ENCODE results near the gene MRPS34. TPM values are rescaled to one million over a fixed set of nuclear protein-coding genes. Genes with fewer than 3 reads are reported as not detected.

MRPS34 gene
- total RNA-seq, 1 donor from 2014 or later = 141 TPM

GRCh38 chr16:1793578-1794220, 20.8 kb upstream of the MRPS34 start, which contains the start of gene IGFALS:
Gene IGFALS (minus strand): TSS chr16:1793705. CDS start chr16:1793652, 53 bp downstream.
- H3K27me3 Mint-ChIP-seq (ENCODE audit: low read depth) = no peaks in the 10 kb centered on the region
- H3K4me3 Mint-ChIP-seq = no peak within 1 kb of the TSS
- TF ChIP-seq CTCF (conservative IDR thresholded peaks at IDR 0.05) = no peak
- no peak for DNase-seq (ENCODE audit: low read depth, low spot score)
- no peaks in the 10 kb centered on the region for H3K9me3 Mint-ChIP-seq
- peaks cover 6% of the 10 kb centered on the region for H3K36me3 Mint-ChIP-seq (ENCODE audit: low read depth)
- H3K27ac Mint-ChIP-seq (ENCODE audit: unreplicated experiment) = no peak within 1 kb of the TSS
- H3K4me1 Mint-ChIP-seq = no peaks in the 10 kb centered on the region

- Mint-ChIP-seq H3K36me3 (ENCODE audit: low read depth) (peaks cover 5% of the 10 kb centered on the region), H3K4me1 (no peaks in the 10 kb centered on the region), H3K9me3 (no peaks in the 10 kb centered on the region), H3K27me3 (ENCODE audit: low read depth) (no peaks in the 10 kb centered on the region), H3K4me3 (no peak overlapping the region), H3K27ac (ENCODE audit: unreplicated experiment) (no peak overlapping the region)
- TF ChIP-seq CTCF (conservative IDR thresholded peaks at IDR 0.05) = no peak
- no peak for DNase-seq (ENCODE audit: low read depth, low spot score)
Measured at GRCh38 chr16:1792836-1793577, 20.1 kb upstream of the MRPS34 start.

- Mint-ChIP-seq H3K36me3 (ENCODE audit: low read depth) (peaks cover 4% of the 10 kb centered on the region), H3K27ac (ENCODE audit: unreplicated experiment) (no peak overlapping the region), H3K27me3 (ENCODE audit: low read depth) (no peaks in the 10 kb centered on the region), H3K4me1 (no peaks in the 10 kb centered on the region), H3K9me3 (no peaks in the 10 kb centered on the region), H3K4me3 (no peak overlapping the region)
- TF ChIP-seq CTCF (conservative IDR thresholded peaks at IDR 0.05) = no peak
- no peak for DNase-seq (ENCODE audit: low read depth, low spot score)
Measured at GRCh38 chr16:1791943-1792812, 19.2 kb upstream of the MRPS34 start.

GRCh38 chr16:1791256-1791942, 18.5 kb upstream of the MRPS34 start:
- H3K27me3 Mint-ChIP-seq (ENCODE audit: low read depth) = no peaks in the 10 kb centered on the region
- no peak overlapping the region for H3K4me3 Mint-ChIP-seq
- no peak for DNase-seq (ENCODE audit: low read depth, low spot score)
- H3K36me3 Mint-ChIP-seq (ENCODE audit: low read depth) = no peaks in the 10 kb centered on the region
- H3K4me1 Mint-ChIP-seq = no peaks in the 10 kb centered on the region
- no peak overlapping the region for H3K27ac Mint-ChIP-seq (ENCODE audit: unreplicated experiment)
- no peak for TF ChIP-seq CTCF (conservative IDR thresholded peaks at IDR 0.05)
- H3K9me3 Mint-ChIP-seq = no peaks in the 10 kb centered on the region

Data from neural crest cell (in vitro differentiated cells).